BJ (cell line): Measurements from ENCODE around the gene SENP7. TPM values are rescaled to one million over a fixed set of nuclear protein-coding genes. Genes with fewer than 3 reads are reported as not detected.
"Not testable (repeated sequence)": the region's sequence is repeated elsewhere in the genome, so short reads cannot be mapped to it uniquely, and the experiment has no call there.

ENCODE experiments used
- CTCF ChIA-PET: fragments of 350-600 bp; formaldehyde crosslinking; extraction: SDS; loops from one replicate; lab custom pipeline; 2021; ENCODE audit warnings: antibody characterized with exemption, inconsistent platforms; lab: Yijun Ruan, JAX
- POLR2A ChIA-PET: fragments of 300-600 bp; sonication (Branson Sonifier 250); formaldehyde crosslinking; extraction: SDS; loops from one replicate; lab custom pipeline; 2021; ENCODE audit warnings: antibody characterized with exemption; lab: Charles Lee
- DNase-seq: peaks from one replicate; pipeline ENCODE4 v3.0.0-alpha.2; 2011; ENCODE audit warnings: low read depth
- H3K27me3 ChIP-seq: 2 replicates; pipeline ENCODE4 v1.6.0; 2011; ENCODE audit warnings: low read length; ENCODE audit not compliant: control insufficient read depth, insufficient read depth
- H3K36me3 ChIP-seq: 2 replicates; pipeline ENCODE4 v1.5.1; 2011; ENCODE audit warnings: low read length; ENCODE audit not compliant: control insufficient read depth, insufficient read depth
- H3K4me3 ChIP-seq: 2 replicates; pipeline ENCODE4 v1.5.1; 2011; ENCODE audit warnings: low read depth, mild to moderate bottlenecking, control low read depth, low read length
- polyA plus RNA-seq: library from polyadenylated mRNA; depleted of rRNA; stranded (reverse); fragments of >200 nt; gene quantifications from 2 replicates; pipeline ENCODE4 v1.2.3, GENCODE V29; 2011
- TF ChIP-seq, protein P1 (sequence below): IDR thresholded peaks from 2 replicates; pipeline ENCODE4 v1.5.1; 2011; ENCODE audit warnings: low read depth, mild to moderate bottlenecking, control low read depth, inconsistent platforms, low read length, moderate library complexity; ENCODE audit not compliant: insufficient read depth

Gene SENP7
- polyA plus RNA-seq, 1 experiment = 4.2 TPM

DNA sequence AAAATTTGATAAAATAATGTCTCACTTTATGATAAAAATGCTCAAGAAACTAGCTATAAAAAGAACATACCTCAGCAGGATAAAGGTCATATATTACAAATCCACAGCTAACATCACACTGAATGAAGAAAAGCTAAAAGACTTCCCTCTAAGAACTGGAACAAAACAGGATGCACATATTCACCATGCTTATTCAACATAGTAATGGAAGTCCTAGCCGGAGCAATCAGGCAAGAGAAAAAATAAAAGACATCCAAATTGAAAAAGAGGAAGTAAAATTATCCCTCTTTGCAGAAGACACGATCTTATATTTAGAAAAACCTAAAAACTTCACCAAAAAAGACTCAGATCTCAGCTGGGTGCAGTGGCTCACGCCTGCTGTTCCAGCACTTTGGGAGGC is 34.0 kb downstream of the SENP7 start:
- Histone ChIP-seq H3K4me3 (no peak overlapping the region), H3K27me3 (no peaks in the 10 kb centered on the region), H3K36me3 (no peaks in the 10 kb centered on the region)
- POLR2A ChIA-PET = no interaction called here
- no peak for DNase-seq
- TF ChIP-seq, protein P1, sequence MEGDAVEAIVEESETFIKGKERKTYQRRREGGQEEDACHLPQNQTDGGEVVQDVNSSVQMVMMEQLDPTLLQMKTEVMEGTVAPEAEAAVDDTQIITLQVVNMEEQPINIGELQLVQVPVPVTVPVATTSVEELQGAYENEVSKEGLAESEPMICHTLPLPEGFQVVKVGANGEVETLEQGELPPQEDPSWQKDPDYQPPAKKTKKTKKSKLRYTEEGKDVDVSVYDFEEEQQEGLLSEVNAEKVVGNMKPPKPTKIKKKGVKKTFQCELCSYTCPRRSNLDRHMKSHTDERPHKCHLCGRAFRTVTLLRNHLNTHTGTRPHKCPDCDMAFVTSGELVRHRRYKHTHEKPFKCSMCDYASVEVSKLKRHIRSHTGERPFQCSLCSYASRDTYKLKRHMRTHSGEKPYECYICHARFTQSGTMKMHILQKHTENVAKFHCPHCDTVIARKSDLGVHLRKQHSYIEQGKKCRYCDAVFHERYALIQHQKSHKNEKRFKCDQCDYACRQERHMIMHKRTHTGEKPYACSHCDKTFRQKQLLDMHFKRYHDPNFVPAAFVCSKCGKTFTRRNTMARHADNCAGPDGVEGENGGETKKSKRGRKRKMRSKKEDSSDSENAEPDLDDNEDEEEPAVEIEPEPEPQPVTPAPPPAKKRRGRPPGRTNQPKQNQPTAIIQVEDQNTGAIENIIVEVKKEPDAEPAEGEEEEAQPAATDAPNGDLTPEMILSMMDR = no peak
- CTCF ChIA-PET = no interaction called here

DNA sequence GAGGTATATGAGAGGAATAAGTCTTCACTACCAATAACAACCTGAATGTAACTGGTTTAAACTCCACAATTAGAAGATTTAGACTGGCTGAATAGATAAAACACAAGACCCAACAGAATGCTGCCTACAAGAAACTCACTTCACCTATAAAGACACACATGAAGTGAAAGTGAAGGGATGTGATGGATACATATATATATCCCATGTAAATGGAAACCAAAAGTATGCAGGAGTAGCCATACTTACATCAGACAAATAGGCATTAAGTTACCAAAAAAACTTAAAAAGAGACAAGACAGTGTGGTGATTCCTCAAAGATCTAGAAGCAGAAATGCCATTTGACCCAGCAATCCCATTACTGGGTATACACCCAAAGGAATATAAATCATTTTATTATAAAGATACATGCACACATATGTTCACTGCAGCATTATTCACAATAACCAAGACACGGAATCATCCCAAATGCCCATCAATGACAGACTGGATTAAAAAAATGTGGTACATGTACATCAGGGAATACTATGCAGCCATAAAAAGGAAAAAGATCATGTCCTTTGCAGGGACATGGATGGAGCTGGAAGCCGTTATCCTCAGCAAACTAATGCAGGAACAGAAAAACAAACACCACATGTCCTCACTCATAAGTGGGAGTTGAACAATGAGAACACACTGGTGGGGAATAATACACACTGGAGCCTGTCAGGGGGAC is 38.0 kb downstream of the SENP7 start:
- H3K4me3 ChIP-seq, H3K27me3 ChIP-seq, POLR2A ChIA-PET, H3K36me3 ChIP-seq, DNase-seq: not testable (repeated sequence)
- CTCF ChIA-PET = interaction anchor here (0.8 kb wide), 1 partner anchor 11 kb away, joined by 3 read pairs; no protein-coding TSS in a partner anchor

DNA sequence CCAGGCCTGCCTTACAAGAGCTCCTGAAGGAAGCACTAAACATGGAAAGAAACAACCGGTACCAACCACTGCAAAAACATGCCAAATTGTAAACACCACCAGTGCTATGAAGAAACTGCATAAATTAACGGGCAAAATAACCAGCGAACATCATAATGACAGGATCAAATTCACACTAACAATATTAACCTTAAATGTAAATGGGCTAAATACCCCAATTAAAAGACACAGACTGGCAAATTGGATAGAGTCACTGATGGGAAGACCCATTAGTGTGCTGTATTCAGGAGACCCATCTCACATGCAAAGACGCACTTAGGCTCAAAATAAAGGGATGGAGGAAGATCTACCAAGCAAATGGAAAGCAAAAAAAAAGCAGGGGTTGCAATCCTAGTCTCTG is 44.3 kb downstream of the SENP7 start:
- H3K36me3 ChIP-seq, POLR2A ChIA-PET, CTCF ChIA-PET: not testable (repeated sequence)

DNA sequence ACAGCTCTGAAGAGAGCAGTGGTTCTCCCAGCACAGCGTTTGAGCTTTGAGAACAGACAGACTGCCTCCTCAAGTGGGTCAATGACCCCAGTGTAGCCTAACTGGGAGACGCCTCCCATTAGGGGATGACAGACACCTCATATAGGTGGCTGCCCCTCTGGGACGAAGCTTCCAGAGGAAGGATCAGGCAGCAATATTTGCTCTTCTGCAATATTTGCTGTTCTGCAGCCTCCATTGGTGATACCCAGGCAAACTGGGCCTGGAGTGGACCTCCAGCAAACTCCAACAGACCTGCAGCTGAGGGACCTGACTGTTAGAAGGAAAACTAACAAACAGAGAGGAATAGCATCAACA is 45.7 kb downstream of the SENP7 start:
- H3K27me3 ChIP-seq, DNase-seq, POLR2A ChIA-PET, H3K36me3 ChIP-seq, H3K4me3 ChIP-seq: not testable (repeated sequence)
- CTCF ChIA-PET = interaction anchor here (1.0 kb wide), 1 partner anchor 11 kb away, joined by 3 read pairs; no protein-coding TSS in a partner anchor

More for the DNA sequence above, 44.3 kb downstream of the SENP7 start:
- H3K27me3 ChIP-seq, H3K4me3 ChIP-seq, DNase-seq: not testable (repeated sequence)

DNA sequence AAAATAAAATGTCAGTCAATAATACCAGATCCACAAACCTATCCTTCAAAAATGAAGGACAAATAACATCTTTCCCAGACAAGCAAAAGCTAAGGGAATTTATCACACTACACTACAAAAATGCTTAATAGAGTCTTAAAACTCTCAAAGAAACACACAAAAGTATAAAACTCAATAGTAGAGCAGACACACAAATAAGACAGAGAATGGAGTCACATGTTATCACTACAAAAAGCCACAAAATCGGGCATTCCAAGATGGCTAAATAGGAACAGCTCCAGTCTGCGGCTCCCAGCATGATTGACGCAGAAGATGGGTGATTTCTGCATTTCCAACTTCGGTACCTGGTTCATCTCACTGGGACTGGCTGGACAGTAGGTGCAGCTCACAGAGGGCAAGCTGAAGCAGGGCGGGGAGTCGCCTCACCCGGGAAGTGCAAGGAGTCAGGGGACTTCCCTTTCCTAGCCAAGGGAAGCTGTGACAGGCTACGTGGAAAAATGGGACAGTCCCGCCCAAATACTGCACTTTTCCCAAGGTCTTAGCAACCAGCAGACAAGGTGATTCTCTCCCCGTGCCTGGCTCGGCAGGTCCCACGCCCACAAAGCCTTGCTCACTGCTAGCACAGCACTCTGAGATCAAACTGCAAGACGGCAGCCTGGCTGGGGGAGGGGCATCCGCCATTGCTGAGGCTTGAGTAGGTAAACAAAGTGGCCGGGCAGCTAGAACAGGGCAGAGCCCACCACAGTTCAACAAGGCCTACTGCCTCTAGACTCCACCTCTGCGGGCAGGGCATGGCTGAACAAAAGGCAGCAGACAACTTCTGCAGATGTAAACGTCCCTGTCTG is 46.3 kb downstream of the SENP7 start:
- no peak for DNase-seq
- Histone ChIP-seq H3K4me3 (no peak overlapping the region), H3K36me3 (no peaks in the 10 kb centered on the region), H3K27me3 (no peaks in the 10 kb centered on the region)
- TF ChIP-seq, protein P1 = no peak
- POLR2A ChIA-PET = no interaction called here
- CTCF ChIA-PET = interaction anchor here (1.0 kb wide), 1 partner anchor 12 kb away, joined by 3 read pairs; no protein-coding TSS in a partner anchor

DNA sequence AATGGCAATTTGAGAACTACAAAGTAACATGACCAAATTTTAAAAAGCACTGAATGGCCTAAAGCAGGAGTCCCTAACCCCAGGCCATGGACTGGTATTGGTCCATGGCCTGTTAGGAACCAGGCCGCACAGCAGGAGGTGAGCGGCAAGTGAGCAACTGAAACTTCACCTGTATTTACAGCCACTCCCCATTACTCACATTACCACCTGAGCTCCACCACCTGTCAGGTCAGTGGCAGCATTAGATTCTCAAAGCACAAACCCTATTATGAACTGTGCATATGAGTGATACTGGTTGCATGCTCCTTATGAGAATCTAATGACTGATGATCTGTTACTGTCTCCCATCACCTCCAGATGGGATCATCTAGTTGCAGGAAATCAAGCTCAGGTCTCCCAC is 48.8 kb downstream of the SENP7 start:
- TF ChIP-seq, protein P1 = no peak
- DNase-seq = no peak
- Histone ChIP-seq H3K4me3 (no peak overlapping the region), H3K27me3 (no peaks in the 10 kb centered on the region), H3K36me3 (no peaks in the 10 kb centered on the region)
- CTCF ChIA-PET = no interaction called here
- POLR2A ChIA-PET = no interaction called here
